HG02588 (cell line): Measurements from ENCODE around the gene HECTD2.
"Not testable (repeated sequence)": the region's sequence is repeated elsewhere in the genome, so short reads cannot be mapped to it uniquely, and the experiment has no call there.

Experiments
- ATAC-seq: cut with Tn5 transposase; IDR thresholded peaks from one replicate; pipeline ENCODE4 v1.9.1; 2021; ENCODE audit warnings: mild to moderate bottlenecking, moderate library complexity; ENCODE audit not compliant: unreplicated experiment

Gene HECTD2

GRCh38 chr10:91536111-91536510 is 126.0 kb downstream of the HECTD2 start:
- no peak for ATAC-seq

GRCh38 chr10:91536733-91537132 is 126.6 kb downstream of the HECTD2 start:
- no peak for ATAC-seq

- ATAC-seq = no peak
Observed at GRCh38 chr10:91537614-91538383, 127.7 kb downstream of the HECTD2 start.

DNA sequence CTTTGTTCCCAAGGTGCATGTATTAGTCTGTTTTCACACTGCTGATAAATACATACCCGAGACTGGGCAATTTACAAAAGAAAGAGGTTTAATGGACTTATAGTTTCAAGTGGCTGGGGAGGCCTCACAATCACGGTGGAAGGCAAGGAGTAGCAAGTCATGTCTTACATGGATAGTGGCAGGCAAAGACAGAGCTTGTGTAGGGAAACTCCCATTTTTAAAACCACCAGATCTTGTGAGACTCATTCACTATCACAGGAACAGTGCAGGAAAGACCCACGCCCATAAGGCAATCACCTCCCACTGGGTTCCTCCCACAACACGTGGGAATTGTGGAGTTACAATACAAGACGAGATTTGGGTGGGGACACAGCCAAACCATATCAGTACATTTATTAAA is 129.8 kb downstream of the HECTD2 start:
- no peak for ATAC-seq

- ATAC-seq = no peak
Observed at GRCh38 chr10:91540733-91541132, 130.6 kb downstream of the HECTD2 start.

DNA sequence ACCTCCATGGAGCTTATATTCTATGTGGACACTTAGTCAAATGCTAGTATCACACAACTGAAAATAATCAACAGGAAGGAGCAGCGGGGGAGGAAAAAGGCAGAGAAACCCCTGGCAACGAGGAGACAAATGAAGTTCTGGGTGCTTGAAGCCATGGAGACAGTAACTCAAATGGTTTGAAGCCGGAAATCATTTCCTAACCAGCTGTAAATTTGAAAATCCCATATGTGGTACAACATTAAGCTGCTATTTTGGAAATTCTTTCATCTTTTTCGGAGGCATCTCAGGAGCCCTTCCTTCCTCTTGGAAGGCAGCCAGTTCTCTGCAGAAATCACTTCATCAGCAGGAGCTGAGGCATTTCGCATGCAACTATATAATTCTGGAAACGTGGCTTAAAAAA is 131.3 kb downstream of the HECTD2 start:
- ATAC-seq = no peak

DNA sequence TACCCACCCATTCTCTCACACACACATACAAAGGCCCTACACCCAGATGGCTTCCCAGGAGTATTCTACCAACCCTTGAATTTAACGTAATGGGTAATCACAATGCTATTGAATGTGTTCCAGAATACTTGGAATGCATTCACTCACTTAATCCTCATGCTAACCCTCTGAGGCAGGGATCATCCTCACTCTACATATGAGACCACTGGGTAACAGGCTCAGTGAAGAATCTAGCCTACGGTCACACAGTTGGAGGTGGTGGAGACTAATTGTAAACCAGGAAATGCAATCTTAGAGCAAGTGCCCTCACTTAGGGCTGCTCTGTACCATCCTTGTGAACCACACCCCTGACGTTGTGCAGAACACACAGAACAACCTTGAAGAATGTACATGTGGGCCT is 135.2 kb downstream of the HECTD2 start:
- ATAC-seq = no peak

GRCh38 chr10:91545838-91546237 is 135.7 kb downstream of the HECTD2 start:
- ATAC-seq = no peak

DNA sequence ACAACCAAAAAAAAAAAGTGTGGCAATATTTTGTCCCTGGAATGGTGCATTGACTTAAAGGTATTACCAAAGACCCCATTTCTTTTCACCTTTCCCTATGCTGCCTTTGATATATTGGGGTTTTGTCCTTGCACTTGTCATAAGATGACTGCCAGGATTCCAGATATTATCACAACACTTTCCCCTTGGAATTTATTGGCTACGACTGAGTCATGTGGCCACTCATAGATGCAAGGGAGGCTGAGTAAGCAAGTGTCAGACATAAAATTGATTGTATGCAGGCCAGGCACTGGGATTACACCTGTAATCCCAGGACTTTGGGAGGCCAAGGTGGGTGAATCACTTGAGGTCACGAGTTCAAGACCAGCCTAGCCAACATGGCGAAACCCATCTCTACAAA is 139.1 kb downstream of the HECTD2 start:
- ATAC-seq = no peak

GRCh38 chr10:91550021-91550420 is 139.9 kb downstream of the HECTD2 start:
- no peak for ATAC-seq

- no peak for ATAC-seq
Observed at GRCh38 chr10:91551856-91552255, 141.7 kb downstream of the HECTD2 start.

- ATAC-seq = no peak
Observed at GRCh38 chr10:91552274-91553095, 142.3 kb downstream of the HECTD2 start.

DNA sequence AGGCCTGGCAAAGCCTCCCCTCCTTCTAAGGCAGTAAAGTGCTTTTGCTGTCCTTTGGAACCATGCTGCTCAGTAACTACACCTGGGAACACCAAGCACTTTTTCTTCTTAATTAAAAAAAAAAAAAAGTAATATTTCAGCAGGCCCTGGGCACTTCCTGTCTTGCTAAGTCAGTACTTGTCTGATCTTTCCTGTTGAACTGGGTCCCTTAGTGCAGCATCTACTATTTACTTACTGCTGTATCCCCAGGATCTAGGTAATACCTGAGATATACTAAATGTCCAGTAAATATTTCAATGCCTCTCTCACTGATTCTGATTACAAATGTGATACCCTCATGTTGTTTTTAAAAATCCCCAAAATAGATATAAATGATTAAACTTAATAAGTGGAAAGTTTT is 145.3 kb downstream of the HECTD2 start:
- ATAC-seq = no peak

GRCh38 chr10:91556691-91557566 is 146.8 kb downstream of the HECTD2 start:
- no peak for ATAC-seq

DNA sequence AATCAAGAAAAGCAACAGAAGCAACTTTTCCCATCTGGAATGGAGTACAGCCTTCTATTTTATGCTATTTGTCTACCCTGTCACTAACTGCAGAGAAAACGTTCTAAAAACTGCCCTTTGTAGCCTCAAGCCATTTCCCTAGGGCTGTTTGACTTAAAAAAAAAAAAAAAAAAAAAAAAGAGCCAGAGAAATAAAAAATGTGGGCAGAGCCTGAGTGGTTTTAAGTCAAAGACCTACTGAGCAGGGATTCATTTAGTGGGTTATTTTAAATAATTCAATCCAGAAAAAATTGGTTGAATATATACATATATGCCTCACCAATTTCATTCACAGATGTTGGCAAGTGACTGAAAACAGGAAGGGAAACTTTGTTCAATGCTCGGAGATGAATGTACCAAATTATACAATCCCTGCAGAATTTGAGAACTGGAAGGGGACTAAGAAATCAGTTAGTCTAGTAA is 147.5 kb downstream of the HECTD2 start:
- no peak for ATAC-seq

DNA sequence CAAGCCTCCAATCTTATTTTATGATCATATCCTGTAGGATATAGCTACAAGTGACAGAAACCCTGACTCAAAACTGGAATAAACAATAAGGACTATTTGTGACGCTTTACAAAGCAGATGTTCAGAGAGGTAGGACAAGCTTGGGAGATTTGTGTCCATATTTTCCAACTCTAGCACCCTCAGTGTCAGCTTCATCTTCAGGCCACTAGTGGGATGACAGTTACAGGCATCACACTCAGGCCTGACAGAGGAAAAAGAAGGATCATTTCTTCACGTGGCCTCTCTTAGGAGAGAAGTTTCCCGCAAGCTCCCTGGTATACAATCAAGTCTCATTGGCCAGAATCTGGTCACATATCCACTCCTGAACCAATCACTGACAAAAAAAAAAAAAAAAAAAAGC is 148.3 kb downstream of the HECTD2 start:
- no peak for ATAC-seq

DNA sequence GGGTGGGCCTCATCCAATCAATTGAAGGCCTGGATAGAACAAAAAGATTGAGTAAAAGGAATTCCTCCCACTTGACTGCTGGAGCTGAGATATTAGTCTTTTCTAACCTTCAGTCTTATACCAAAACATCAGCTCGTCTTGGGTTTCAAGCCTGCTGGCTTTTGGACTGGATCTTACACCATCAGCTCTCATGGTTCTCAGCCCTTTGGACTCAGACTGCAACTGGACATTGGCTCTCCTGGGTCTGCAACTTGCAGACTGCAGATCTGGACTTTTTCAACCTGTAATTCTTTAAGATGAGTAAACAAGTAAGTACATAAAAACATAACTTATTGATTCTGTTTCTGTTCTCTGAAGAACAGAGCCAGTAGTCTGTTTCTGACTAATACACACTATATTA is 149.0 kb downstream of the HECTD2 start:
- no peak for ATAC-seq

DNA sequence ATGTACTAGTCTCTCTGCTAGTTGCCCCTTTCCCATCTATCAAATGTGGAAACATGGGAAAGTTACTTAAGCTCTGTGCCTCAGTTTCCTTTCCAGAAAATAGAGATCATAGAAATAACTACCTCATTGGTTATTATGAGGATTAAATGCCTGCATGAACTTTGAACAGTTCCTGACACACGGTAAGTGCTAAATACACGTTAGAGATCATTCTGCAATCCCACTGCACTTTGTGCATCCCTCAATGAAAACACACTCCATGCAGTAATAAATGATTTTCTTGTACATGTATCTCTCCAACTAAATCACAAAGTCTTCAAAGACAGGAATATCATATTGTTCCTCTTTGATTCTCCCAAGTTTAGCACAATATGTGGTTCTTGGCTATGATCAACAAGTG is 149.6 kb downstream of the HECTD2 start:
- no peak for ATAC-seq

- ATAC-seq = not testable (repeated sequence)
Observed at GRCh38 chr10:91560827-91561226, 150.7 kb downstream of the HECTD2 start.

- no peak for ATAC-seq
Observed at GRCh38 chr10:91562839-91563581, 152.9 kb downstream of the HECTD2 start.
